Measurements from ENCODE around the gene PLA2G1B.

Gene PLA2G1B

DNA sequence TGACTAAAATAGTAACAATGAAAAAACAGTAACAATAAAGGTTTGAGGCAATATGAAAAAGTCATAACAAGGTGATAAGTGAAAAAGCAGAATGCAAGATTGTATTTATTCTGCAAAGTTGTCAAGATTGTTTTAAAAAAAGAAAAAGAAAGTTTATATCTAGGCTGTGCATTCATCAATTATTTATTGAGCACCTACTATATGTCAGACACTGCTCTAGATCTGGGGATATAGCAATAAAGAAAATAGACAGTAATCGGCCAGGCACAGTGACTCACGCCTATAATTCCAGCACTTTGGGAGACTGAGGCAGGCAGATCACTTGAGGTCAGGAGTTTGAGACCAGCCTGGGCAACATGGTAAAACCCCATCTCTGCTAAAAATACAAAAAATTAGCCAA lies 3.8 kb downstream of the PLA2G1B start:
- FAIRE-seq = no peak

DNA sequence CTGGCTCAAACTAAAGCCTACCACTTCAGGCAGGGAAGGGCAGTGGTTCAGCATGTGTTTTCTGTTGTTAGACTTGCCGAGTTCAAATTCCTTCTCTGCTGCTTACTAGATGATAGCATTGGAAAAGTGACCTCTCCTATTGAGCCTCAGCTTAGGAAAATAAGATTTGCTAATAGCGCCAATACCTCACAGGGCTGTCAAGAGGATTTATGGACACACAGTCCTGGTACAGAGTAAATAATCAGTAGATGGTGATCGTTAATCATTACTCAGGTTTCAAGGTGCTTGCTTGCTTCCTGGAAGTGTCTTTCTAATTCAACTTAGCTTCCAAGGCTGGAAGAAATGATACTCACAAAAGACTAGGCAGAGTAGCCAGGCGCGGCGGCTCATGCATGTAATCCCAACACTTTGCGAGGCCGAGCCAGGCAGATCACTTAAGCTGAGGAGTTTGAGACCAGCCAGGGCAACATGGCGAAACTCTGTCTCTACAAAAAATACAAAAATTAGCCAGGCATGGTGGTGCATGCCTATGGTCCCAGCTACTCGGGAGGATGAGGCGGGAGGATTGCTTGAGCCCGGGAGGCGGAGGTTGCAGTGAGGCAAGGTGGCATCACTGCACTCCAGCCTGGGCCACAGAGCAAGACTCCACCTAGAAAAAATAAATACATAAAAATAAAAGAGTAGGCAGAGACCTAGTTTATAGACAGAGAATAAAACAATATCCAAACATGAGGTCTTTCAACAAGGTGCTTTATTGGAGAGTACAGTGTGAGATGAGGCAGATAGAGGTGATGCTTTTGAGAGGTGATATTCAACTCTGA lies 6.0 kb downstream of the PLA2G1B start:
- FAIRE-seq = no peak

DNA sequence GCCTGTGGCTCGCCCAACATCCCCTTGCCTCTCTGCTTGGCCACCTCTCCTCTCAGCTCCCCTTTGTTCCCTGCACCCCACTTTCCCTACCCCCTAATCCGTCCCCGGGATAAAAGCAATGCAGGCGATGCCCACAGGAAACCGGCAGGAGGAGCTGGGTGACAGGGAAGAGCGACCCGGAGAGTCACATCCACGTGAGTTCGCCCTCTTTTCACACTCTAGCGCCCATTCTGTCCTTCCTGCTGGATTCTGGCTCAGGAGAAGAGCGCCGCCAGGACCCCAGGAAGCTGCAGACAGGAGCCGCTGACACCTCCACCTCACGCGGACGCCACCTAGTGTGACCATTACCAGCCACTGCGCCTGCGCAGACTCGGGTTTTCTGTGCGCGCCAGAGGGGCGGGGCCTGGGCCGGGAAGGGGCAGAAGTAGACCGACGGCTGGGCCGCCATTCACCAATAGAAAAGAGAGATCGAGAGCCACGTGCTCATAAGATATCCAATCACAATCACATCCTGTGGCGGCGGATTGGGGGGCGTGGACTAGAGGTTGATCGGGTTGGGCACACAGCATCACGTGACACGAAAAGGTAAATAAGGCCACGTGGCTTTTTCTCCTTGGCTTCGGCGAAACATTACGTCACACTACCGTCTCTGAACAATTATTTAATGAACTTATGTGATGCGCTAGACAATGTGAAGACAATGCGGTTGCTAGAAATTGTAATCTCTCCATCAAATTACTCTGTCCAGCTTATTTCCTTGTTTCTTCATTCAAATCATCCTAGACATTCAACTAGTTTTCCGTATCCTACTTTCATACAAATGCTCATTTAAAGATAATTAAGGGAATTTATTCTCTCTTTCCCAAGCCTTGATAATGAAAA lies 10.1 kb downstream of the PLA2G1B start:
- peak; percentile 99 for FAIRE-seq

DNA sequence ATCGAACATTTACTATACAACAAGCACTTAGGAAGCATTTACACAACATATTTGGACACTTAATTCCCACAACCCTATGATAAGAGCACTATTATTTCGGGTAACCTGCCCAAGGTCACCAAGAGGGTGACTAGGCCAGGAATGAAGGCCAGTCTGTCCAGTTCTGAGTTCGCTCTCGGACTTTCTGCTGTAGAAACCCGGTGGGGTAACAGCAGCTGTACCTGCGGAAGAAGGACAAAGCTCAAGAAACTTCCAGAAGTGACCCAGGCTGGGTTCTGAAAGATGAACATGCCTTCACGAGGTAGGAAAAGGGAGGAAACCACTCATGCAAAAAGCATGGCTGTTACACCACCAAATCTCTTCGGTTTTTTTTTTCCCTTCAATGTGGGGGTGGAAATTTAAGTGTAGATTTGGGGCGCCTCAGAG lies 10.8 kb downstream of the PLA2G1B start:
- no peak for FAIRE-seq

DNA sequence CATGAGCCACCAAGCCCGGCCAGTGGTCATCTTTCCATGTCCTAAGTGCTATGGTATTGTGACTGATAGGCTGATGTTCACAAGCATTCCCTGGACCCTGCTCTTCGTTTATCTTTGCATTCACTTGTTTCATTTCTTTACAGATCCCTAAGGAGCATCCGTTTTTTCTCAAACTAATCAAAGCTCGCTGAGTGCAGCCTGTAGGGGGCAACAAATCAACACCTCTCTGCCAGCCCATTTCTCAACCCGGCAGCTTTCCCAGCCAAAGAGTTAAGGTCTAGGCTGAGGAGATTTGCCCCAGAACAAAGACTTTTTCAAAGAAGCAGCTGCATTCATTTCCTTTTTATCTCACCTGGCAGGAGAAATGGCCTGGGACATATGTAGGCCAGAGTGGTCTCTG lies 13.4 kb downstream of the PLA2G1B start:
- no peak for FAIRE-seq

DNA sequence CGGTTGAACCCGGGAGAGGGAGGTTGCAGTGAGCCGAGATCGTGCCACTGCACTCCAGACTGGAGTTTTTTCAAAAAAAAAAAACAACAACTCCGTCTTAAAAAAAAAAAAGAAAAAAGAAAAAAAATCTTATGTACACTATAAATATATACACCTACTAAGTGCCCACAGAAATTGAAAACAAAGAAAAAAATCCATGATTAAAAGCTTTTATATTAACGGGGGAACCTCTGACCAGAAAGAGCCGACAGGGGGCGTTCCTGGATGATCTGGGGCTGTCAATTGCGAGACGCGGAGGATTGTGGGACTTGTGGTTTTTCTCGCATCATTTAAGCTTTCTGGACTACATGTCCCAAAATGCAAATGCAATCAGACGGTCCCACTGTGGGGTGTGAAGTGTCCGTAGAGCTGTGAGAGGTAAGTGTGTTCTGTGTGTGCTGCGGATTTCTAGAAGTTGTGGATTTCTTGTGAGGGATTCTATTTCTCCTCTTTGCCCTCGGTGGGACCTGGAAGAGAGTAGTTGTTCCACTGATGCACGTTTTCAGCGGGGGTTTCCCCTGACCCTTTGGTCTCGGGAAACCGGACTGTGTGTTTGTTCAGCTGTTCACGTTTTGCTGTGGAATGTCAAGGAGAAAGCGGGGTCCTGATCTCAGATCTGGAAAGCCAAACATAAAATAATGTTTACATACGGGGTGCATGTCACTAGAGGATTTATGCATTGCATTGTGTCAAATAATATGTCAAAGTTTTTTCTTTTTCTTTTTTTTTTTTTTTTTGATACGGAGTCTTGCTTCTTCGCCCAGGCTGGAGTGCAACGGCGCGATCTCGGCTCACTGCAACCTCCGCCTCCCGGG lies 25.4 kb downstream of the PLA2G1B start, which contains the start of gene SIRT4:
Gene SIRT4 (plus strand): TSS at position 360 of the 854 bp plus-strand sequence. CDS start 1,241 bp downstream, outside the sequence.
- peak; percentile 96 for FAIRE-seq

DNA sequence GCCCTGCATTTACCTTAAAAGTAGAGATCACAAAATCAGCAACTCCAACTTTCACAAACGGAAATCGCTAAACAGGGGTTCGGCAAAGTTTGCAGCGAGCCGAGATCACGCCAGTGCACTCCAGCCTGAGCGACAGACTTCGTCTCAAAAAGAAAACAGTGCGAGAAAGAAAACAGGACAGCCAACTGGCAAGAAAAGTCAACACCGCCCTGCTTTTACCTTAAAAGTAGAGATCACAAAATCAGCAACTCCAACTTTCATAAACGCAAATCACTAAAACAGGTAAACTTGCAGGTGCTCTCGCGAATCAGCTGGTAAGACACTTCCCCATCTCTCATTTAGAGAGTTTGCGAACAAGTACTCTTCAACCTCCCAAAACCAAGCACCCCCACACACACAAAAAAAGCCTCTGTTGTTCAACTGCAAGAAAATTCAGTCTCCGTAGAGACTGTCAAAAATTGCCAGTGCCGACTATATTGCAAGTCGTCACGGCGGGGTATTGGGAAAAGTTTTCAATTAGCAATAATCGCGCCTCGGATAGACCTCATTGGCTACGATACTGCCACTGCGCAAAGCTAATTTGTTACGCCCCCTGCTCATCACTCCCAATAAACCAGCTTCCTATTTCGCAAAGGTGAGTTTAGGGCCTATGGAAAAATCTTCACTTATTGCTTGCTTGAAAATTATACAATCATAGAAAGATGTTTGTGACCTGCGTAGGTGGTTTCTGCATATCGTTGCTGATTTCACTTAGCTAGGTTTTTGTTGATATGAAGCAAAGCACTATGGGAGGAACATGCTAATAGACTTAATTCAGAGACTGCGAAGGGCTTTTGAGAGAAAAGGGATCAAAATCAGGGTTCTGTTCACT lies 34.7 kb downstream of the PLA2G1B start, which contains the start of gene RNU4-1:
Gene RNU4-1 (minus strand): TSS at position 577 of the 871 bp plus-strand sequence.
- peak; percentile 95 for FAIRE-seq

DNA sequence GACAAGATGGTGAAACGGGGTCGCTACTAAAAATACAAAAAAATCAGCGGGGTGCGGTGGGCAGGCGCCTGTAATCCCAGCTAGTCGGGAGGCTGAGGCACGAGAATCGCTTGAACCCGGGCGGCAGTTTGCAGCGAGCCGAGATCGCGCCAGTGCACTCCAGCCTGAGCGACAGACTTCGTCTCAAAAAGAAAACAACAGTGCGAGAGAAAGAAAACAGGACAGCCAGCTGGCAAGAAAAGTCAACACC lies 35.2 kb downstream of the PLA2G1B start:
- FAIRE-seq = no peak

DNA sequence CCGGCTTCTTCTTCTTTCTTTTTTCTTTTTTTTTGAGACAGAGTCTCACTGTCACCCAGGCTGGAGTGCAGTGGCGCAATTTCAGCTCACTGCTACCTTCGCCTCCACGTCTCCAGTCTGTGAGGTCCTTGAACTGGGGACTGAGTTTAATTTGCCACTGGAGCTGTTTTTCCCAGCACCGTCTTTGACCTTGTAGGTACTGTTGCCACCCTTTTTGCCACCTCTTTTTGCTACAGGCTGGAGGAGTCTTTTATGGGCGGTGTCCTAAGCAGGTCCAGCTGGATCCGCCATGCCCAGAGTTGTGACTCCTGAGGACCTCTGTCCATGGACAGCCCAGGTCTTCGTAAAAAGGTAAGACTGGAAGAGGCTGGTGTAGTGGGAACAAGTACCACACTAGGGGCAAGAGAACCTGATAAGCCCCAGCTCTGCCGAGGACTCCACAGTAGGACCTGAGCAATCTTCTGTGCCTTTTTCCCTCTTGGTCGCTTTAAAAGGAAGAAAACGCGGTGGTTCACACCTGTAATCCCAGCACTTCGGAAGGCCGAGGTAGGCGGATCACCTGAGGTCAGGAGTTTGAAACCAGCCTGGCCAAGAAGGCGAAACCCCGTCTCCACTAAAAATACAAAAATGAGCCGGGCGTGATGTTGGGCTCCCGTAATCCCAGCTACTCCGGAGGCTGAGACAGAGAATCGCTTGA lies 36.8 kb downstream of the PLA2G1B start:
- no peak for FAIRE-seq

DNA sequence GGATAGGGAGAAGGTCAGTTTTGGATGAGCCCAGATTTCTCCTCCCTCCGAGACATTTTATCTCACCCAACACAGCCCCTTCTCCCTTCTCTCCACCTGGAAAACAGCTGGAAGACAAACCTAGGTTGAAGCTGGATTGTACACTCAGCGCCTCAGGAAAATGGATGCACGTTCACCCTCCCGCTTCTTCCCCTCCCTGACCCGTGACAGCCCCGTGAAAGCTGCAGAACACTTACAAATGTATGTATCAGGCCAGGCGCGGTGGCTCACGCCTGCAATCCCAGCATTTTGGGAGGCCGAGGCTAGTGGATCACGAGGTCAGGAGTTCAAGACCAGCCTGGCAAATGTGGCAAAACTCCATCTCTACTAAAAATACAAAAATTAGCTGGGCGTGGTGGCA lies 40.1 kb downstream of the PLA2G1B start:
- no peak for FAIRE-seq

DNA sequence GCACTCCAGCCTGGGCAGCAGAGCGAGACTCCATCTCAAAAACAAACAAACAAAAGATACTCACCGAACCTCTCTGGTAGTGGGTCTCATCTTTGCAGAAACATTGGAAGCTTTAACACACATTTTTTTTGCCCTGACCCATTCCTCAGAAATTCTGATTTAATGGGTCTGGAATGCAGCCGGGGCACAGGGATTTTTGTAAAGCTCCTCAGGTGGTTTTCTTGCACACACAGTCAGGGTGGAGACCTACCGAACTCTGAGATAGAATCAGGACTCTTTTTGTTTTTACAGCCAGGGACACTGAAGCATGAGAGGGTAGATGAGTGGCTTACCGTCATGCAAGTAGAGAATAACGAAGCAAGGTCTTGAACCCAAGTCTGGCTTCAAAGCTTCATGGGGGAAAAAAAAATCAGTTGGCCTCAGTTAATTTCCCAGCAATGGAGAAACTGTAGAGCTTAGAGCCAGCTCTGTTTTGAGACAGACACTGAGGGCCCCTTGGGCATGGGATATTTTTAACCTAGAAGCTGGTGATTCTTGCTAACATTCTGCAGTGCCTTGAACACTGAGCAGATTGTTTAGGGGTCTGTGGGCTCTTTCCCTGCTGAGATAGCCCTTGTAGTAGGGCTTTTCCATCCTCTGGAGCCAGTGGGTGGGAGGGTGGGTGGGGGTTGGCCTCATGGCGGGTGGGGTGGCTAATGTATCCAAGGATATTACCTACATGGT lies 40.6 kb downstream of the PLA2G1B start:
- no peak for FAIRE-seq

DNA sequence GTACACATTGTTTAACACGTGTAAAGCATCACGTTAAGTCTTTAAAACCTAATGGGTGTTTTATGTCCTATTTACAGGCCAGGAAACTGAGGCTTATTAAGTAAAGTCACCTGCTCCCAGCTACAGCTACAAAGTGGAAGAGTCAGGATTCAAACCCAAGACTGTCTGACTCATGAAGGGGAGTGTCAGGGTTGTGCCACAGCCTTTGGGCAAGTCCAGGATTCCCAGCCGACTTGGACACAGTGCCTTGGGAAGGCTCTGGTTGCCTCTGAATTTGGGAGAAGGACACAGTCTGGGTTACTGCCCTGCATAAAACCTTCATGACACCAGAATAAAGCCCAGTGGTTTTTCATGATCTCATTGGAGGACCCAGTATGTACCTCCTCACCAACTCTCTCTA lies 43.2 kb downstream of the PLA2G1B start:
- no peak for FAIRE-seq

DNA sequence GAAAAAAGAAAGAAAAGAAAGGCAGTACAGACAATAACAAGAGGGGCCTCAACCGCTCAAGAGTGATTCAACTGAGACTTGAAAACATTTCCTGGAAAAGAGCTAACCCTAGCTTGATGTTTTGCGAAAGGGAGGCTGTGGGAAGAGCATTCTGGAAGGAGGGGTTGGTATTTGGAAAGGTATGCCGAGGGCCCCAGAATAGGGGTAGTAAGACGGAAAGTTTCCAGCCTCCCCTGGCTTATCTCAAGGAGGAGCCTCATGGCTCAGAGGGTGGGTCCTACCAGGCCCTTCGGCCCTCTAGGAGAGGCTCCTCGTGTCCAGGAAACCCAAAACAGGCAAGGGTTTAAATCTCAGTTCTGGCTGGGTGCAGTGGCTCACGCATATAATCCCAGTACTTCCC lies 44.3 kb downstream of the PLA2G1B start:
- no peak for FAIRE-seq

DNA sequence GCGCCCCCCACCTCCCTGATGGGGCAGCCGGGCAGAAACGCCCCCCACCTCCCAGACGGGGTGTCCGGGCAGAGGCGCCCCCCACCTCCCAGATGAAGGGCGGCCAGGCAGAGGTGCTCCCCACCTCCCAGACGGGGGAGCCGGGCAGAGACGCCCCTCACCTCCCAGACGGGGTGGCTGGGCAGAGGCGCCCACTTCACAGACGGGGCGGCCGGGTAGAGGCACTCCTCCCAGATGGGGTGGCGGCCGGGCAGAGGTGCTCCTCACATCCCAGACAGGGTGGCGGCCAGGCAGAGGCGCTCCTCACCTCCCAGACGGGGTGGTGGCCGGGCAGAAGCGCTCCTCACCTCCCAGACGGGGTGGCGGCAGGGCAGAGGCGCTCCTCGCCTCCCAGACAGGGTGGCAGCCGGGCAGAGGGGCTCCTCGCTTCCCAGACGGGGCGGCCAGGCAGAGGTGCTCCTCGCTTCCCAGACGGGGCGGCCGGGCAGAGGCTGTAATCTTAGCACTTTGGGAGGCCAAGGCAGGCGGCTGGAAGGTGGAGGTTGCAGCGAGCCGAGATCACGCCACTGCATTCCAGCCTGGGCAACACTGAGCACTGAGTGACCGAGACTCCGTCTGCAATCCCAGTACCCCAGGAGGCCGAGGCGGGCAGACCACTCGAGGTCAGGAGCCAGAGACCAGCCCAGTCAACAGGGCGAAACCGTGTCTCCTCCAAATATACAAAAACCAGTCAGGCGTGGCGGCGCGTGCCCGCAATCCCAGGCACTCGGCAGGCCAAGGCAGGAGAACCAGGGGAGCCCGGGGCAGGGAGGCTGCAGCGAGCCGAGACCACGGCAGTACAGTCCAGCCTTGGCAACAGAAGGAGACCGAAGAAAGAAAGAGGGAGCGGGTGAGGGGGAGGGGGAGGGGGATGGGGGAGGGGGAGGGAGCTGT lies 49.2 kb downstream of the PLA2G1B start:
- no peak for FAIRE-seq

DNA sequence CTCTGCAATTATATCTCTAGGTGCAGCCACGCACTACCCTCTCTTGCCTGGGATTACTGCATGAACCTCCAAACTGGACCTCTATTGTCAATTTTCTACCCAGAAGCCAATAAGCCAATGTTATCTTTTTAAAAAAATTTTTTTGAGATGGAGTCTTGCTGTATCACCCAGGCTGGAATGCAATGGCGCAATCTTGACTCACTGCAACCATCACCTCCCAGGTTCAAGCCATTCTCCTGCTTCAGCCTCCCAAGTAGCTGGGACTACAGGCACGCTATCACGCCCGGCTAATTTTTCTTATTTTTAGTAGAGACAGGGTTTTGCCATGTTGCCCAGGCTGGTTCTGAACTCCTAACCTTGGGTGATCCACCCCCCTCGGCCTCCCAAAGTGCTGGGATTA lies 50.8 kb downstream of the PLA2G1B start:
- FAIRE-seq = no peak
